ENCODE results near the gene CMTM1.
A peak's percentile ranks its signal among the peaks of the same experiment; 100 is the strongest.

Gene CMTM1

GRCh38 chr16:66539623-66540469 lies 26.4 kb upstream of the CMTM1 start:
- DNase-seq: no peak

- DNase-seq: no peak
Measured at GRCh38 chr16:66541388-66542355, 24.6 kb upstream of the CMTM1 start.

- DNase-seq: no peak
Measured at GRCh38 chr16:66542396-66542795, 23.8 kb upstream of the CMTM1 start.

- no peak for DNase-seq
Measured at GRCh38 chr16:66543541-66543940, 22.7 kb upstream of the CMTM1 start.

GRCh38 chr16:66544016-66544757 lies 22.1 kb upstream of the CMTM1 start:
- DNase-seq: no peak

GRCh38 chr16:66547101-66547989 lies 18.9 kb upstream of the CMTM1 start:
- DNase-seq: no peak

- DNase-seq: no peak
Measured at GRCh38 chr16:66548068-66548467, 18.2 kb upstream of the CMTM1 start.

GRCh38 chr16:66548868-66549267 lies 17.4 kb upstream of the CMTM1 start:
- no peak for DNase-seq

- DNase-seq: peak; percentile 88
Measured at GRCh38 chr16:66549284-66550131, 16.7 kb upstream of the CMTM1 start, which contains the start of gene TK2. TK2 (minus strand) TSS chr16:66550122; CDS start chr16:66550061, 61 bp downstream.

- peak; percentile 53 for DNase-seq
Measured at GRCh38 chr16:66551348-66551759, 14.9 kb upstream of the CMTM1 start.

- DNase-seq: no peak
Measured at GRCh38 chr16:66551788-66552285, 14.4 kb upstream of the CMTM1 start.

- peak; percentile 94 for DNase-seq
Measured at GRCh38 chr16:66552286-66553177, 13.7 kb upstream of the CMTM1 start, which contains the start of gene CKLF. CKLF (plus strand) TSS chr16:66552576; CDS start chr16:66552716, 140 bp downstream.

GRCh38 chr16:66553223-66553622 lies 13.0 kb upstream of the CMTM1 start:
- DNase-seq: no peak

- no peak for DNase-seq
Measured at GRCh38 chr16:66554021-66554420, 12.2 kb upstream of the CMTM1 start.

GRCh38 chr16:66554495-66554894 lies 11.7 kb upstream of the CMTM1 start:
- DNase-seq: no peak

- DNase-seq: no peak
Measured at GRCh38 chr16:66560107-66560506, 6.1 kb upstream of the CMTM1 start.

GRCh38 chr16:66561381-66562080 lies 4.7 kb upstream of the CMTM1 start:
- no peak for DNase-seq

GRCh38 chr16:66562409-66562808 lies 3.8 kb upstream of the CMTM1 start:
- DNase-seq: no peak

- no peak for DNase-seq
Measured at GRCh38 chr16:66562986-66563385, 3.3 kb upstream of the CMTM1 start.
